Adipocyte (in vitro differentiated cells): ENCODE results near the gene ADD2.
"Not testable (repeated sequence)": the region's sequence is repeated elsewhere in the genome, so short reads cannot be mapped to it uniquely, and the experiment has no call there.

Source experiments
- DNase-seq: peaks from one replicate; pipeline ENCODE4 v3.0.0-alpha.2; 2015; ENCODE audit warnings: low read depth
- H3K27me3 ChIP-seq: replicated peaks from 2 replicates; pipeline ENCODE4 v1.7.0; 2013; ENCODE audit warnings: mild to moderate bottlenecking, low read length, moderate library complexity; ENCODE audit not compliant: control insufficient read depth, insufficient read depth
- H3K36me3 ChIP-seq: 2 replicates; pipeline ENCODE4 v1.7.0; 2013; ENCODE audit warnings: low read length, mild to moderate bottlenecking, moderate library complexity; ENCODE audit not compliant: control insufficient read depth, insufficient read depth, severe bottlenecking
- H3K4me1 ChIP-seq: 2 replicates; pipeline ENCODE4 v1.7.0; 2013; ENCODE audit warnings: mild to moderate bottlenecking, low read length, moderate library complexity; ENCODE audit not compliant: control insufficient read depth, insufficient read depth
- H3K4me3 ChIP-seq: 2 replicates; pipeline ENCODE4 v1.7.0; 2013; ENCODE audit warnings: mild to moderate bottlenecking, low read length, moderate library complexity
- H3K9ac ChIP-seq: 2 replicates; pipeline ENCODE4 v1.7.0; 2013; ENCODE audit warnings: mild to moderate bottlenecking, low read length, moderate library complexity
- H3K9me3 ChIP-seq: 2 replicates; pipeline ENCODE4 v1.7.0; 2013; ENCODE audit warnings: mild to moderate bottlenecking, low read length, moderate library complexity; ENCODE audit not compliant: control insufficient read depth

Gene ADD2

DNA sequence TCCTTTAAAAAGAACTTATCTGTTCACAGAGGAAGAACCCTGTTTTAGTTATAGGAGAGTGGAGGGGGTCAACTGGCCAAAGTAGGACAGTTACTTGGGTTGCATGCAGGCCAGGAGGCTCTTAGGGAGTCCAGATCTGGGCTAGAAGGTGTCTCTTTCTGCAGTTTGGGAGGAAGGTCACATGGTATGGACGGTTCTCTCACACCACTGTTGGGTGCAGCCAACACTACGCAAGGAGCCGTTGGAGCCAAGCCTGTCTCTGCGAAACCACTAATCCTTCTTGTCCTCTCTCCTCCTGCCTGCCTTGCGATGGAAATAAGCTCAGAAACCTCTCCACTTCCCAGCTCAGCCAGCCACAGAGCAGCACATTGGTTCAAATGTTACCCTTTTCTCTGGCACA, 108.4 kb downstream of the ADD2 start:
- no peak for DNase-seq
- Histone ChIP-seq H3K4me1 (no peaks in the 10 kb centered on the region), H3K9ac (no peak overlapping the region), H3K9me3 (no peaks in the 10 kb centered on the region), H3K36me3 (no peaks in the 10 kb centered on the region), H3K4me3 (no peak overlapping the region), H3K27me3 (peaks cover 66% of the 10 kb centered on the region)

DNA sequence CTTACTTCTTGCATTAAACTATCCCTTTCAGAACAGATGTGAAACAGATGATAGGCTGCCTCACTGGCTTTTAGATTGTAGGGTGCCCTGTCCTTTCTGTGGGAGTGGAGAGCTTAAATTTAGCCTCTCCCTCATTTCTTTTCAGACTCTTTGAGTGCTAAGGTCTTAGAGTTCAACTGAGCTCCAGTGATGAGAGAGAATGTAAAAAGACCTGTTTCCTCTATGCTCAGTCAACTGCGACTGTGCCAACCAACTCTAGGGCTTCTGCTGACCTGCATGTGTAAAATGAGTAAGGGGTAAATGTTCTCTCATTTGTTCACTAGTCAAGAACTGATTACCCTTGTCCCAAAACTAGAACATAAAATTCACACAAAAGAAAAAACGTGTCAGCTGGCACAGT, 109.5 kb downstream of the ADD2 start:
- Histone ChIP-seq H3K36me3 (no peaks in the 10 kb centered on the region), H3K9ac (no peak overlapping the region), H3K27me3 (peaks cover 74% of the 10 kb centered on the region), H3K4me3 (no peak overlapping the region), H3K9me3 (no peaks in the 10 kb centered on the region), H3K4me1 (no peaks in the 10 kb centered on the region)
- no peak for DNase-seq

- no peaks in the 10 kb centered on the region for H3K9me3 ChIP-seq
- no peak overlapping the region for H3K9ac ChIP-seq
- H3K4me3 ChIP-seq, result no peak overlapping the region
- H3K36me3 ChIP-seq, result no peaks in the 10 kb centered on the region
- no peaks in the 10 kb centered on the region for H3K4me1 ChIP-seq
- peaks cover 75% of the 10 kb centered on the region for H3K27me3 ChIP-seq
- no peak for DNase-seq
These were observed 110.8 kb downstream of the ADD2 start for GRCh38 chr2:70657246-70657645.

DNA sequence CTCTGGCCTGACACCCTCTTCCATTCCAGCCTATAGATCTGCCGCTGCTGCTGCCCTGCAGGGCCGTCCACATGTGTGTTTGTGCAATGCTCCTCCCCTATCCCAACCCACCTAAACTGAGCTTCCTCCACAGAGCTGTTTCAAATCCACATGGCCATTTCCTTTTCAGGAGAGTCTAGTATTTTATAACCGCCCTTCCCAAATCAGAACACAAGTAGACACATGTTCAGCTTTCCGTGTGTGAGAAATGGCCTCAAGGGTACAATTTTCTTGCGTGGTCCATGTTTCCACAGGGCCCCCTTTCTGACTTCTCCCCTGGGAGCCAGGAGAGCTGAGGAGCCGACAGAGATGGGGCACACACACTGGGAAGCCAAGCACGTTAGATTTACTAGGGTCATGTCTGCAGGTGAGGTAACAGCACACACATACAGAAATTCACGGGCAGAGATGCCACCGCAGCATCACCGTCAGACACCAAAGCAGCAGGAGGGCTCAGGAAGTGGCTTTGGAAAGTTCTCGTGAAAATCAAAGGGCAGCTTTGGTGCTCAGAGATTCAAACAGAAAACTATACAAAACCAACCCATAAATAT, 111.5 kb downstream of the ADD2 start:
- Histone ChIP-seq H3K4me1 (no peaks in the 10 kb centered on the region), H3K27me3 (peaks cover 74% of the 10 kb centered on the region), H3K36me3 (no peaks in the 10 kb centered on the region), H3K4me3 (no peak overlapping the region), H3K9ac (no peak overlapping the region), H3K9me3 (peaks cover 5% of the 10 kb centered on the region)
- DNase-seq, result no peak

DNA sequence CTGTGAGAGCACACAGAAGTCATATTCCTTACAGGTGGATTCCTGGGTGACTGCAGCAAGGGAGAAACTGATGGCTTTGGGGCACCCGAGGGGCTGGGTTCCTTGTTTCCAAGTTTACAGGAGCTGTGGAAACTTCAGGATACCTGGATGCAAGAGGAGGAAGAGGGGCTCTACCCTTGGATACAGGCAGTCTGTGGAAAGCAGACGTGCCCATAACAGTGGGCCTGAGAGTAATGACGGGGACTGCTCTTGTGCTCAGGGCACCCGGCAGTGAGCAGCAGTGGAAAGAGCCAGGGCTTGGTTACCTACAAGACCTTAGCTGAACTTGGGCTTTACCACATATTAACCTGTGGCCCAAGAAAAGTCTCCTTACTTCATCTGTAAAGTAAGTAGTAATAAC, 112.2 kb downstream of the ADD2 start:
- no peak overlapping the region for H3K9ac ChIP-seq
- H3K9me3 ChIP-seq, result peaks cover 7% of the 10 kb centered on the region
- no peak for DNase-seq
- peaks cover 70% of the 10 kb centered on the region for H3K27me3 ChIP-seq
- no peaks in the 10 kb centered on the region for H3K36me3 ChIP-seq
- H3K4me1 ChIP-seq, result no peaks in the 10 kb centered on the region
- no peak overlapping the region for H3K4me3 ChIP-seq

DNA sequence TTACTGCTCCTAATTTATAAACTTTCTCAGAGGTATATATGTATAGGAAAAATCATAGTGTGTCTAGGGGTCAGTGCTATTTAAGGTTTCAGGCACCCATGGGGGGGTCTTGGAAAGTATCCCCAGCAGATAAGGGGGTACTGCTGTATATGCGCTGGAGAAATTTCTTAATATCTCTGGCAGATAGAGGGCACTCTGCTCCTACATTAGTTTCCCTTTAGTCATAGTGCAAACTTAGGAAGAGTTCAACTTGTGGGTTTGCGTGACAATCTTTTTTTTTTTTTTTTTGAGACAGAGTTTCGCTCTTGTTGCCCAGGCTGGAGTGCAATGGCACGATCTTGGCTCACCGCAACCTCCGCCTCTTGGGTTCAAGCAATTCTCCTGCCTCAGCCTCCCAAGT, 112.8 kb downstream of the ADD2 start:
- not testable (repeated sequence) for H3K9ac ChIP-seq, H3K36me3 ChIP-seq, H3K4me3 ChIP-seq, H3K9me3 ChIP-seq, H3K4me1 ChIP-seq
- DNase-seq, result peak; percentile 11
- H3K27me3 ChIP-seq, result peaks cover 64% of the 10 kb centered on the region

GRCh38 chr2:70651727-70652126, 116.3 kb downstream of the ADD2 start:
- H3K9me3 ChIP-seq, result peaks cover 7% of the 10 kb centered on the region
- H3K4me1 ChIP-seq, result no peaks in the 10 kb centered on the region
- peaks cover 45% of the 10 kb centered on the region for H3K27me3 ChIP-seq
- DNase-seq, result no peak
- H3K4me3 ChIP-seq, result no peak overlapping the region
- H3K9ac ChIP-seq, result no peak overlapping the region
- no peaks in the 10 kb centered on the region for H3K36me3 ChIP-seq

GRCh38 chr2:70651014-70651413, 117.0 kb downstream of the ADD2 start:
- Histone ChIP-seq H3K9me3 (peaks cover 7% of the 10 kb centered on the region), H3K27me3 (peaks cover 45% of the 10 kb centered on the region), H3K9ac (no peak overlapping the region), H3K36me3 (no peaks in the 10 kb centered on the region), H3K4me3 (no peak overlapping the region), H3K4me1 (no peaks in the 10 kb centered on the region)
- DNase-seq, result no peak

- DNase-seq, result no peak
- Histone ChIP-seq H3K9me3 (peaks cover 7% of the 10 kb centered on the region), H3K9ac (no peak overlapping the region), H3K4me3 (no peak overlapping the region), H3K4me1 (no peaks in the 10 kb centered on the region), H3K36me3 (no peaks in the 10 kb centered on the region), H3K27me3 (peaks cover 46% of the 10 kb centered on the region)
These were observed 119.0 kb downstream of the ADD2 start for GRCh38 chr2:70648961-70649360.

- H3K36me3 ChIP-seq, result no peaks in the 10 kb centered on the region
- no peak overlapping the region for H3K4me3 ChIP-seq
- H3K27me3 ChIP-seq, result peaks cover 40% of the 10 kb centered on the region
- H3K9ac ChIP-seq, result no peak overlapping the region
- peak; percentile 75 for DNase-seq
- no peaks in the 10 kb centered on the region for H3K4me1 ChIP-seq
- H3K9me3 ChIP-seq, result peaks cover 7% of the 10 kb centered on the region
These were observed 120.0 kb downstream of the ADD2 start for GRCh38 chr2:70647873-70648481.

GRCh38 chr2:70646420-70646818, 121.6 kb downstream of the ADD2 start:
- H3K9me3 ChIP-seq, result peaks cover under 1% of the 10 kb centered on the region

More at GRCh38 chr2:70646420-70646818, 121.6 kb downstream of the ADD2 start:
- Histone ChIP-seq H3K36me3 (no peaks in the 10 kb centered on the region), H3K9ac (no peak overlapping the region), H3K4me1 (no peaks in the 10 kb centered on the region), H3K4me3 (no peak overlapping the region), H3K27me3 (peaks cover 33% of the 10 kb centered on the region)
- no peak for DNase-seq
